Adipose tissue (tissue), 3 donors: ENCODE data around the gene CEP170. TPM values are rescaled to one million over a fixed set of nuclear protein-coding genes. Genes with fewer than 3 reads are reported as not detected.

Experiments
- H3K27ac ChIP-seq: one replicate; pipeline ENCODE4 v1.5.1; 2013; ENCODE audit warnings: low read depth, low read length
- WGBS, 3 donors: extraction: QIAGEN DNeasy Blood & Tissue Kit; methylation state at CpG; one replicate each; pipeline ENCODE4 v1.1.7; 2013; 5-methylcytosine and 5-hydroxymethylcytosine counted together
- polyA plus RNA-seq, 3 donors: library from polyadenylated mRNA; stranded (reverse); fragments of 200-250 nt; gene quantifications; one replicate each; pipeline ENCODE4 v1.2.3, GENCODE V29; 2013
- donor health status: healthy with polysubstance abuse.
- donor health status: Bipolar disorder and iron deficiency.
- donor health status: healthy.

Gene CEP170
- polyA plus RNA-seq, 3 donors: 2.7 to 19.5 (median 14.0) TPM

GRCh38 chr1:243270097-243270864 is 15.2 kb upstream of the CEP170 start:
- H3K27ac ChIP-seq: no peak overlapping the region
- WGBS, 3 donors: 71 to 96% (median 93%) methylated on average over 6 of the region's 6 CpGs

DNA sequence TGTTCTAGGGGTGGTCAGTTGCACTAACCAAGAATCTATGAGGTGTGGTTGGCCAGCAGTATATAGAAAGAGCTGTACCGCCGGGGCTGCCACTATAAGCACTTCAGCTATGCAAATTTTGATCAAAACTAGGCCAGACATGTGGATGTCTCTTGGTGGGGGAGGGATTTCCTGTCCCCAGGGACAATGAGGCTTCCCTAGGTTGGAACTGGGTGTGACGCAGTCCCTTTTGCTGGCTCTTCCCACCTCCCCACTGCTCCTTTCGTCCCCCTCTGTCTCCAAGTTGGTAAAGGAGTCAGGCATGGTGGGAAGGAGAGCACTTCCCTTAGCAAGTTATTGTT is 14.3 kb upstream of the CEP170 start:
- no peak overlapping the region for H3K27ac ChIP-seq
- 85 to 94% (median 91%) methylated on average over 4 of the region's 4 CpGs for WGBS, 3 donors

GRCh38 chr1:243268751-243269460 is 13.8 kb upstream of the CEP170 start:
- WGBS, 3 donors: 79 to 85% (median 80%) methylated on average over 13 of the region's 13 CpGs
- H3K27ac ChIP-seq: no peak overlapping the region

DNA sequence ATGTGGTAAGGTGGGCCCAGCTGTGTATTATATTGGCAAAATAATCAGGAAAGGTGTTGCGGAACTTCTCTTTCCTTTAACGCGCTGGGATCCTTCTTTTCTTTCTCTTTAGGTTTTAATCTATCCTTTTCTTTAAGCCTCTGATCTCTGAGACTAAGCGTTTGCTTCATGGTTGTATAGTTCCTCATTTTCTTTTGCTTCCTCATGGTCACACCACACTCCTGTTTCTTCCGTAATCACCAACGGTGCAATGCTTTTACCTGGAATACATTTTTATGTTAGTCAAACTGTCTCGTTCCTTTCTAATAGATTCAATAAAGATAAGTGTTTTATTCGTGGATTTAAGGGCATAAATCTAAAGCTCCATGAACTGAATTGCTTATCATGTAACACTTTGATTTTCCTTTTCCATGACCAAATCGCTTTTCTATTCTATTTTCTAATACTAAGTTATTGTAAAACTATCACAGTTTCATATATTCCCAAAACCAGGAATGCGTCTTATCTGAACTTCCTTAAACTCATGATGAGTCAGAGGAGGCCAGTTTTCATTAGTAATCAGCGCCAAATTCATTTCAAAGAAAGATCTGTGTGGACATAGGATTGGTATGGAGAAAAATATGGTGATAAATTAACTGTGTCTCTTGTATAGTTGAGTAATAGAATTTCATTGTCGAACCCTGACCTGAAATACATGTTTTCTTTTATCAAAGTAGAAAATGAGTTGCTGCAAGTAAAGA is 13.0 kb upstream of the CEP170 start:
- H3K27ac ChIP-seq: no peak overlapping the region
- WGBS, 3 donors: 40 to 71% (median 53%) methylated on average over 12 of the region's 12 CpGs

DNA sequence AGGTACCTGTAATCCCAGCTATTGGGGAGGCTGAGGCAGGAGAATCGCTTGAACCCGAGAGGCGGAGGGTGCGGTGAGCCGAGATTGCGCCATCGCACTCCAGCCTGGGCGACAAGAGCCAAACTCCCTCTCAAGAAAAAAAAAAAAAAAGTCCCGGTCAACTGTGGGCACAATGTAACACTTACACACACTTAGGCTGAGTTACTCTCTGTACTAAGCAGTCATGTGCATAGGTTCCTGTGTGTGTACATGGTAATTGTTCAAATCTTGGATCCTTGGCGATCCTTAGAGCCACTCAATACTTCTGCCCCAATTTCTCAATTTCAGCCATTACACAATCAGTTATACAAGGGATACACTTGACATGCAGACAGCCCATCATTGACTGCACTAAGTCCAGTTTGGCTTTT is 12.4 kb upstream of the CEP170 start:
- no peak overlapping the region for H3K27ac ChIP-seq
- WGBS, 3 donors: 55 to 86% (median 61%) methylated on average over 10 of the region's 10 CpGs

DNA sequence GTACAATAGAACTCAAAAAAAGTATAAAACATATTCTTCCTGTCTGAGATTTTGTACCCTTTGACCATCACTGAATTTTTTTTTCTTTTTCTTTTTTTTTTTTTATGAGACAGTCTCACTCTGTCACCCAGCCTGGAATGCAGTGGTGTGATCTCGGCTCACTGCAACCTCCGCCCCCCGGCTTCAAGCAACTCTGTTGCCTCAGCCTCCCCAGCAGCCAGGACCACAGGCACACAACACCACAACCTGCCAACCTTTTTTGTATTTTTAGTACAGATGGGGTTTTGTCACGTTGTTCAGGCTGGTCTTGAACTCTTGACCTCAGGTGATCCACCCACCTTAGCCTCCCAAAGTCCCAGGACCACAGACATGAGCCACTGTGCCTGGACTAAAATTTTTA is 11.2 kb upstream of the CEP170 start:
- no peak overlapping the region for H3K27ac ChIP-seq
- 79 to 96% (median 83%) methylated on average over 4 of the region's 4 CpGs for WGBS, 3 donors

DNA sequence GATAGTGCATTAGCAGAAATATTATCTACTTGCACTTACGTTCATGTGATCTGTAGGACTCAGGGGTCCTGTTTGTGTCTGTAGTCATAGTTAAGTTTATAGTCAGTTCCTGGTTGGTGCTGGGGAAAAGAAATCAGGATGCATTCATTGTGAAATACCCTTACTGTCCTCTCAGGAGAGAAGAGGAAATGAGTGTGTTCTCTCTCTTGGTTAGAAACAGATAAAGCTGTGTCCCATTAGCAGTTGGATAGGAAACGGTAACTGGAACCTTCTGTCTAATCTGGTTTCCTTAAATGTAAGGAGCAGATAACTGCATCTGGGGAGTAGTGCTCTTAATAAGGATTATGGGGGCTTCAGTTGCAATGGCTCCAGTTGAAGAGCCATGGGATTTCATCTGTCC is 9.6 kb upstream of the CEP170 start:
- no peak overlapping the region for H3K27ac ChIP-seq
- WGBS, 3 donors: 22 to 74% (median 30%) methylated on average over 2 of the region's 2 CpGs

DNA sequence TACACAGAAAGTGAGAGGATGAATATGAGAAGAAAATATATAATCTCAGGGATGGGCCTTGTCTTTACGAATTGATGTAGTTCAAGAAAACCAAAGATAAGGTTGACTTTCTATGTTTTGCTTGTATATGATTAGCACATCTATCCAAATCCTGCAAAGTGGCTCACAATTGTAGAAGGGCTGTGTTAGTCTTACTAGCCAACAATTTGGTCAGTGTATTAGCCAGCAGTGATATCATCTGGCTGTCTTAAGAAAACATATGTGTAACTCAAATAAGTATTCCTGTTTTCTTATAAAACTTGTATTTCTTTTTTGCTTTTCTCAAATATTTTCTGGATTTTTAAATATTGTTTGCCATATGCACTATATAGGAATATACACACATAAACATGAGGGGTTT is 6.3 kb upstream of the CEP170 start:
- H3K27ac ChIP-seq: no peak overlapping the region
- WGBS, 3 donors: 67 to 85% (median 77%) methylated on average over 1 of the region's 1 CpG

DNA sequence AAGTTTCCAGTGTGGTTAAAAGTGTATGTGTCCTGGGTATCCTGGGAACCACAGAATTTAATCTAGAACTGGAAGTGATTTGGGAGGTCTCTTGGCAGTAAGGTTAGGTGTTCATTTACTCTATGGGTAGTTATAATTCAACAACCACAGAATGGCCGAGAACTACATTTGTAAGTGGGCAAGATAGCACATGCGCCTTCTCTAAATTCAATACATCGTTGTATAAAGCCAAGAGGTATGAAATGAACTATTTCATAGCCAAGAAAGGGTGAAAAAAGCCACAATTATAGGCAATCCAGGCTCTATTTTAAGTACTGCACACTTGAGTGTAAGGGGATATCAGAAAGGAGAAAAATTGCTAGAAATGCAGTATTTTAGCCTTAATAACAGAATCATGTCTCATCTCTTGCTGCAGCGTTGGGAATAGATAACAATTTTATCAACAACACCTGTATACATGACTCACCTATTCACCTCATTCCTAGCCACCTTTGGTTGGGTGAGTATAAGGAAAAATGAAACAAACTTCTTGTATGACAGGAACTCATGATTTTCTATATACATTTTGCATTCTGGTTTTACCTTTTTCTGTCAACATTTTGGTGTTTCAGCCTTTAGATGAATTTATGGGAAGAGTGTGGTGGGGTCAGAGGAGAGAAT is 5.3 kb upstream of the CEP170 start:
- 52 to 67% (median 66%) methylated on average over 4 of the region's 4 CpGs for WGBS, 3 donors
- H3K27ac ChIP-seq: no peak overlapping the region

- 88 to 97% (median 90%) methylated on average over 7 of the region's 7 CpGs for WGBS, 3 donors
- H3K27ac ChIP-seq: no peak overlapping the region
Measured at GRCh38 chr1:243258731-243259130, 3.6 kb upstream of the CEP170 start.

DNA sequence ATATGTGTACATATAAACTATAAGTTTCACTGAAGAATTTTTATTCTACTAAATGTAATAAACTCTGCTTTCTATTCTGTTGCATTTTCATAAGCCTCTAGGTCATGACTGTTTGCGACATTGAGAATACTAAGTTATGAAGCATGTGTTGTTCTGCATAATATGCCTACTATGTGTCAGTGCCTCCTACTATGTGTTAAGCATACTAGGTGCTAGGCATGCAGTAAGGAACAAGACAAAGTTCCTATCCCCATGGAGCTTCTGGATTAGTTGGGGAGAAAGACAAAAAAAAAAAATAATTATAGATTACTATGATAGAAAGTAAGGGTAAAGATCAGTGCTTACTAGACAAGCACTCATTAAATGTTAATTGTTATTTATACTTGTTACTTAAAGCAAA is 2.1 kb upstream of the CEP170 start:
- no peak overlapping the region for H3K27ac ChIP-seq
- 82 to 94% (median 89%) methylated on average over 1 of the region's 1 CpG for WGBS, 3 donors

DNA sequence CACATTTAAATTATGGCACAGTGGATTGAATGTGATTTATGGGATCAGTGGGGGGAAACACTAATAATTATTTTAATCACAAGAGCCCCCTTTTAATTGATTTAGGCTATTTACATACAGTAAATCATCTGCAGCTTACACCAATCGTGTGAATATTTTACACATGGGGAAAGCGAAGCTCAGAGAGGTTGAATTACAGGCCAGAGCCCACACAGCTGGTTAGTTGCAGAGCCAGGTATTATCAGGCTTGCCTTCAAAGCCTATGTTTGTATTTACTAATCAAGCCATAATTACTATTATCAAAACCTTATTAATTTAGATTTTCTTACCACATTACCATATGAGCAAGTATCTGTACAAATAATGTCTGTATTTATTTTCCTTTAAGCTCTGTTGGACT is 1.5 kb upstream of the CEP170 start:
- WGBS, 3 donors: 12 to 38% (median 31%) methylated on average over 2 of the region's 2 CpGs
- no peak overlapping the region for H3K27ac ChIP-seq

DNA sequence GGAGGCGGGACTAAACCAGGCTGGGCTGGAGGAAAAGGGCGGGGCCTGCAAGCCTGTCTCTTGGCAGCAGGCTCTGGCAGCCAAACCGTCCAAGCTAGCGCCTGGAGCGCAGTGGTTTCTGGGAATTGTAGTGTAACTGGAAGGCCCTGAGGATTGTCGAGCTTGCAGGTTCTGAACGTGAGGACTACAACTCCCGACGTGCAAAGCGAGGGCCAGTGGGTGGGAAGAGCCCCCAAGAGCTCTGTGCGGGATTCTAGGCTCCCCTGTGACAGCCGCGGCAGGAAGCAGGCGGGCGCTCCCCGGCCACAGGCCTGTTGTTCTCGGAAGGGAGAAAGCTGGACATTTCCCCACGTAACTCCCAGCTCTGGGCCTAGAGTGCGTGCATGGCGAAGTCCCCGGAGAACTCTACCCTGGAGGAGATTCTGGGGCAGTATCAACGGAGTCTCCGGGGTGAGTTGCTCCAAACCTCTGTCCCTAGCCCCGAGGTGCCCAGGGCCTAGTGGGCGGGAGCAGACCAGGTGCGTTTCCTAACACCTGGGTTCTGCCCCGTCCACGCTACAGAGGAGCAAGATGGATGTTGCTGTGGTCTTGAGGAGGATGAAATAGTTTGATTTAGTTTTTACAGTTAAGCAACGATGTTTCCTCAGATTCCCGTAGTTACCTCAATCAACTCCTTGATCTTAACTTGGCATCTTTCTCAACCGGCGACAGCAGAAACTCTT is 871 bp upstream of the CEP170 start, which contains the start of gene SDCCAG8:
Gene SDCCAG8 (plus strand): TSS at position 251 of the 722 bp plus-strand sequence. CDS start 133 bp downstream, at position 384.
- peak within 1 kb of the TSS; percentile 93 for H3K27ac ChIP-seq
- 0 to 1% (median 0%) methylated on average over 31 to 32 of the region's 32 CpGs for WGBS, 3 donors

DNA sequence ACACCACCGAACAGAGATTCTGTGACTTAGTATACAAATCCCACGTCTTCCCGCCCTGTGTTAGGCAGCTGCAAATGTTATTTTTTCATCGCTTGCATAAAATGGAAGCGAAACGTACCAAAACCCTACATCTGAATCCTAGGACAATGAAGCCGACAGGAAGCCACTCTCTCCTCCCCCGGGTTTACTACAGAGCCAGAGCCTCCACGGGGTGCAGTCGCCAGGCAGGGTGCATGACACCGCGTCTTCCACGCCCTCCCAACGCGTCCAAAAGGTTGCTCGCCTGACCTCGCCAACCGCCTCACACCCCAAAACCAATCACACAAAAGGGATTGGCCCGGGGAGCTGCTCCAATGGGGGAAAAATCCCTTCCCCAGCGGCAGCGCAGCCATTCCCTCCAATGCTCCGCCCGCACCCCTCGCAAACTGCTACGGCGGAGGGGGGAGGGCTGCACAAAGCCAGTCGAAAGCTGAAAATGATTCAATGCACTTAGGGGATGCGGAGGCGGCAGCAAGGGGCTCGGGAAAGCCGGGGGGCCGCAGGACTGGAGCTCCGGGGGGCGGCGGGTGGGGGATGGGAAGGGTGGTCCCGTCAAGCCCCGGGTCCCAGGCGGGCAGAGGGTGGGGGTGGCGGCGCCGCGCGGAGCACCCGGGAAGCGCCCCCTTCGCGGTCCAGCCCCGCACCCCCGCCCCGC is 701 bp downstream of the CEP170 start:
- 1% methylated on average over 40 to 50 of the region's 50 CpGs for WGBS, 3 donors
- peak overlapping the region; percentile 57 for H3K27ac ChIP-seq

- no peak overlapping the region for H3K27ac ChIP-seq
- 1 to 3% (median 2%) methylated on average over 4 of the region's 4 CpGs for WGBS, 3 donors
Measured at GRCh38 chr1:243253926-243254232, 1.2 kb downstream of the CEP170 start.

- WGBS, 3 donors: 4 to 18% (median 6%) methylated on average over 8 of the region's 8 CpGs
- H3K27ac ChIP-seq: no peak overlapping the region
Measured at GRCh38 chr1:243253211-243253925, 1.7 kb downstream of the CEP170 start.

- H3K27ac ChIP-seq: no peak overlapping the region
- 83 to 89% (median 85%) methylated on average over 1 of the region's 1 CpG for WGBS, 3 donors
Measured at GRCh38 chr1:243251539-243251938, 3.5 kb downstream of the CEP170 start.
